Fibroblast of lung (primary cell): Measurements from ENCODE around the gene SEC23B.

ENCODE experiments used
- EZH2 ChIP-seq: IDR thresholded peaks from 2 replicates; pipeline ENCODE4 v1.5.1; 2012; ENCODE audit warnings: low read length, control low read depth, mild to moderate bottlenecking; ENCODE audit errors: missing control alignments
- TF ChIP-seq, protein P1 (sequence below), 2 donors: IDR thresholded peaks in 1 of 2; conservative IDR thresholded peaks in 1 of 2; 1 replicate in 1 of 2; 2 replicates in 1 of 2; pipeline ENCODE4 v1.5.1; 2011 to 2012; ENCODE audit warnings: low read length in 2 of 2, control low read depth in 1 of 2, inconsistent platforms in 1 of 2, low read depth in 1 of 2, mild to moderate bottlenecking in 1 of 2

DNA sequence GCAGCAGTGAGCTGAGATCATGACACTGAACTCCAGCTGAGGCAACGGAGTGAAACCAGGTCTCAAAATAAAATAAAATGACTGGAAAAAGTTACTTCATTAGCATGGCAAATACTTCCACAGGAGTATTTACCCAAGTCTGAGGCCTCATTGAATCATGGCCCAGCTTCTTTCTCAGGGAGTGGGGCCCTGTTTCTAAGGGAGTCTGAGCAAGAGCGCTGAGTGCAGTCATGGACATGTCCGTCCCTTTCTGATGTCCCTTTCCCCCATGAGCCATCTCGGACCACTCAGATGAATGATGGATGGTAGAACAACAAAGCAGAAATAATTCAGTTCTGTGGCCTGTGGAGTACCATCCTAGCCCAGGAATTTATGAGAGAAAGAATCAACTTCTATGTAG is 72.3 kb downstream of the SEC23B start:
- no peak for TF ChIP-seq EZH2
- TF ChIP-seq, protein P1, sequence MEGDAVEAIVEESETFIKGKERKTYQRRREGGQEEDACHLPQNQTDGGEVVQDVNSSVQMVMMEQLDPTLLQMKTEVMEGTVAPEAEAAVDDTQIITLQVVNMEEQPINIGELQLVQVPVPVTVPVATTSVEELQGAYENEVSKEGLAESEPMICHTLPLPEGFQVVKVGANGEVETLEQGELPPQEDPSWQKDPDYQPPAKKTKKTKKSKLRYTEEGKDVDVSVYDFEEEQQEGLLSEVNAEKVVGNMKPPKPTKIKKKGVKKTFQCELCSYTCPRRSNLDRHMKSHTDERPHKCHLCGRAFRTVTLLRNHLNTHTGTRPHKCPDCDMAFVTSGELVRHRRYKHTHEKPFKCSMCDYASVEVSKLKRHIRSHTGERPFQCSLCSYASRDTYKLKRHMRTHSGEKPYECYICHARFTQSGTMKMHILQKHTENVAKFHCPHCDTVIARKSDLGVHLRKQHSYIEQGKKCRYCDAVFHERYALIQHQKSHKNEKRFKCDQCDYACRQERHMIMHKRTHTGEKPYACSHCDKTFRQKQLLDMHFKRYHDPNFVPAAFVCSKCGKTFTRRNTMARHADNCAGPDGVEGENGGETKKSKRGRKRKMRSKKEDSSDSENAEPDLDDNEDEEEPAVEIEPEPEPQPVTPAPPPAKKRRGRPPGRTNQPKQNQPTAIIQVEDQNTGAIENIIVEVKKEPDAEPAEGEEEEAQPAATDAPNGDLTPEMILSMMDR (conservative IDR thresholded peaks at IDR 0.05 in 1 of 2, IDR thresholded peaks at IDR 0.05 in 1 of 2; ENCODE audit: low read depth in 1 of 2, low read length in 2 of 2), result no peak
